ENCODE measurements around the gene IGSF8.

The IGSF8 gene

GRCh38 chr1:160087118-160087662 is 11.2 kb downstream of the IGSF8 start:
- DNase-seq (ENCODE audit: low read depth): no peak
- no peak overlapping the region for H3K4me3 ChIP-seq (replicated peaks; ENCODE audit: low read depth, low read length)
- TF ChIP-seq CTCF (IDR thresholded peaks at IDR 0.05; ENCODE audit: low read length, missing control alignments): no peak

- H3K4me3 ChIP-seq (replicated peaks; ENCODE audit: low read depth, low read length): no peak overlapping the region
- no peak for DNase-seq (ENCODE audit: low read depth)
- TF ChIP-seq CTCF (IDR thresholded peaks at IDR 0.05; ENCODE audit: low read length, missing control alignments): no peak
Measured at GRCh38 chr1:160086456-160086892, 11.9 kb downstream of the IGSF8 start.

- peak; percentile 88 for TF ChIP-seq CTCF (IDR thresholded peaks at IDR 0.05; ENCODE audit: low read length, missing control alignments)
- DNase-seq (ENCODE audit: low read depth): peak; percentile 75
- no peak overlapping the region for H3K4me3 ChIP-seq (replicated peaks; ENCODE audit: low read depth, low read length)
Measured at GRCh38 chr1:160085686-160086455, 12.5 kb downstream of the IGSF8 start.

GRCh38 chr1:160084771-160085321 is 13.6 kb downstream of the IGSF8 start:
- DNase-seq (ENCODE audit: low read depth): no peak
- no peak overlapping the region for H3K4me3 ChIP-seq (replicated peaks; ENCODE audit: low read depth, low read length)
- TF ChIP-seq CTCF (IDR thresholded peaks at IDR 0.05; ENCODE audit: low read length, missing control alignments): no peak

- peak; percentile 34 for DNase-seq (ENCODE audit: low read depth)
- peak overlapping the region; percentile 14 for H3K4me3 ChIP-seq (replicated peaks; ENCODE audit: low read depth, low read length)
- TF ChIP-seq CTCF (IDR thresholded peaks at IDR 0.05; ENCODE audit: low read length, missing control alignments): peak; percentile 64
Measured at GRCh38 chr1:160083968-160084770, 14.2 kb downstream of the IGSF8 start.

GRCh38 chr1:160082926-160083325 is 15.5 kb downstream of the IGSF8 start:
- no peak overlapping the region for H3K4me3 ChIP-seq (replicated peaks; ENCODE audit: low read depth, low read length)
- DNase-seq (ENCODE audit: low read depth): no peak
- no peak for TF ChIP-seq CTCF (IDR thresholded peaks at IDR 0.05; ENCODE audit: low read length, missing control alignments)
